Measurements from ENCODE around the gene MCOLN2. TPM values are rescaled to one million over a fixed set of nuclear protein-coding genes. Genes with fewer than 3 reads are reported as not detected.

The MCOLN2 gene
- total RNA-seq, 2 experiments from 2014 or later, result 9.7 TPM

DNA sequence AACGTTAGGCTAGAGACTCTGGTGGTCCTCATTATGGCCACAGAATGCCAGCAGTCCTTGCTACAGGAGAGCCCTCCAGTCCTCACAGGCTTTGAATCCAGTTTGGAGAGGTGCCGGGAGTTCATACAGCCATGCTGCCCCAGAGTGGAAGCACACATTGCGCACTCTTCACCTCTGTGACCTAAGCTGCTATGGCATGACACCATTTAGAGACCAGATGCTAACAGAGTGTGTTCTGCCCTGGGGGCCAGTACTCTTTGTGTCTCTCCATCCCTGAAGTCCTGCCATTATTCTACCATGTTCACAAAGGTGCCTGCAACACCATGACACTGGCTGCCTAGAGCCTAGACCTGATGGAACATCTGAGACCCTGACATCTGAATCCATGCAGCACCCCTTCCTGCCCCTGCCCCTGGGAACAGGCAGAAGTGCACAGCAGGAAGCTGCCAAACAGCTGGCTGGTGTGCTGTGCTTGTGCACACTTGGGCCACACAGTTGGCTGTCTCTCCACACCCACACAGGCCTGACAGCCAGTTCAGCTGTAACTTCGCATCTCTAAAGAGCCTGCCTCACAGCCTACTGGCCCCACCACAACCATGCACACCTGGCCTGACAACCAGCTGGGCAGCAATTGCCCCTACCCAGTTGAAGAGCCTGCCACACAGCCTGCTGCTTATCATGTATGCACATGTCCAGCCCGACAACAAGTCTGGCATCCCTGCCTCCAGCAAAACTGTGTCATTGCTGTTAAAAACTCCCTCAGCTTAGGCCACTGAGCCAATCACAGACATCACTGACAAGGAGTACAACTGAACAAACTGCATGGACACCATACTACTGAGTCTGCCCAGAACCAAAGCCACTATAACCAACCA, 49.1 kb downstream of the MCOLN2 start:
- peaks cover 12% of the 10 kb centered on the region for H3K4me1 ChIP-seq (ENCODE audit: insufficient read depth, low read length)
- H3K27ac ChIP-seq (ENCODE audit: low read depth in 1 of 2, low read length in 2 of 2), result no peak overlapping the region
- POLR2A ChIA-PET, result no interaction called here
- ATAC-seq (ENCODE audit: poor library complexity) (no peak), DNase-seq (no peak)
- CTCF ChIA-PET, result no interaction called here
- no peak for TF ChIP-seq CTCF (IDR thresholded peaks at IDR 0.05)
- H3K27me3 ChIP-seq (ENCODE audit: control insufficient read depth in 1 of 2, insufficient read depth in 2 of 2, low read length in 2 of 2), result no peaks in the 10 kb centered on the region
- Mint-ChIP-seq H3K27ac (peak overlapping the region; percentile 98), H3K4me3 (no peak overlapping the region), H3K27me3 (no peaks in the 10 kb centered on the region), H3K9me3 (peaks cover 2% of the 10 kb centered on the region), H3K4me1 (ENCODE audit: low read depth) (peaks cover 15% of the 10 kb centered on the region), H3K36me3 (ENCODE audit: low read depth) (peaks cover 32% of the 10 kb centered on the region)
- no peak overlapping the region for H3K4me3 ChIP-seq (ENCODE audit: low read length)
- H3K9me3 ChIP-seq (ENCODE audit: control insufficient read depth in 1 of 2, insufficient read depth in 1 of 2, low read length in 2 of 2), result peaks cover 8 to 10% of the 10 kb centered on the region in 2 experiments
- peaks cover 3% of the 10 kb centered on the region for H3K36me3 ChIP-seq (ENCODE audit: insufficient read depth, low read length)
- intact Hi-C loops (cut with DNase I, micrococcal nuclease), result loop anchor here (5.0 kb wide), 2 partner anchors 50 to 1070 kb away; partner anchors contain the start of gene MCOLN2 (in 1 of the 2)

- no peaks in the 10 kb centered on the region for H3K27me3 Mint-ChIP-seq
- ChIA-PET POLR2A (interaction anchor here (2.7 kb wide), 1 partner anchor 312 kb away, joined by 38 read pairs; the partner anchor contains the start of gene C1orf52), CTCF (no interaction called here)
- Histone ChIP-seq H3K4me1 (ENCODE audit: insufficient read depth, low read length) (peaks cover 12% of the 10 kb centered on the region), H3K27ac (ENCODE audit: low read depth in 1 of 2, low read length in 2 of 2) (no peak overlapping the region), H3K9me3 (ENCODE audit: control insufficient read depth in 1 of 2, insufficient read depth in 1 of 2, low read length in 2 of 2) (peaks cover 8 to 10% of the 10 kb centered on the region in 2 experiments), H3K36me3 (ENCODE audit: insufficient read depth, low read length) (peaks cover 3% of the 10 kb centered on the region), H3K27me3 (ENCODE audit: control insufficient read depth in 1 of 2, insufficient read depth in 2 of 2, low read length in 2 of 2) (no peaks in the 10 kb centered on the region), H3K4me3 (ENCODE audit: low read length) (no peak overlapping the region)
- H3K27ac Mint-ChIP-seq, result peak overlapping the region; percentile 98
- ATAC-seq (ENCODE audit: poor library complexity), result no peak
- no peak for TF ChIP-seq CTCF (IDR thresholded peaks at IDR 0.05)
- peaks cover 25% of the 10 kb centered on the region for H3K36me3 Mint-ChIP-seq (ENCODE audit: low read depth)
- H3K9me3 Mint-ChIP-seq, result peaks cover 2% of the 10 kb centered on the region
- H3K4me1 Mint-ChIP-seq (ENCODE audit: low read depth), result peaks cover 15% of the 10 kb centered on the region
- intact Hi-C loops (cut with DNase I, micrococcal nuclease), result loop anchor here (5.0 kb wide), 2 partner anchors 51 to 1071 kb away; partner anchors contain the start of gene MCOLN2 (in 1 of the 2)
- H3K4me3 Mint-ChIP-seq, result no peak overlapping the region
- no peak for DNase-seq
Measured at GRCh38 chr1:84946631-84947030, 50.3 kb downstream of the MCOLN2 start.

DNA sequence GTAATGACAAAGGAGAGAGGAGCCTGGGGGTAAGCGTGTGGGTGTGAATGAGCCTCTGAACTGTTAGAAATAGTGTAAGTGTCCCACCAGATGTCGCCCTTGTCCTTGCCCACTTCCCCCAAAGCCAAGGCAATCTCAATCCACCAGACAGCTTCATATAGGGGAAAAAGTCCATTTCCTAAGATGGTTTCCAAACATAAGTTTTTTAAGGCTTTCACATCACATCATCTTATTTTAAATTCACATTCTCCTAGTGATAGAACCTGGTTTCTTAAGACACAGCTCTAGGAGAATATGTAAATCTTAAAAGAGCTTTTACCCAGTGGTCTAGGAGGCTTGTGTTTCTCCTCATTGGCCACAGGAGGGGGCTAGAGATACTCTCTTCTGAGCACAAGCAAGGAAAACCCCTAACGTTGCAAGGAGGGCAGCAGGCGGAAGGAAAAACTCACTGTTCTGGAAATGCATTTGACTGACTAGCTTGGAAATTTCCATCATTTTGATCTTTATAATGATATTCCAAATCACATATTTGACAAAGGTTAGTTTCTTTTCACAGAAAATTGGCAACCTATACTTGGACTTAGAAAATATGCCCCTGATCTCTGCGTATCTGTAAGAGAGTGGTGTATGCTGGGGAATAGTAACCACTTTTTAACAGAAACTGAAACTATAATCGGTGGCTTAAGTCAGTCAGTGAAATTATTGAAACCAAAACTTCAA, 52.0 kb downstream of the MCOLN2 start:
- intact Hi-C loops (cut with DNase I, micrococcal nuclease), result loop anchor here (1.0 to 5.0 kb wide), 9 partner anchors 52 to 1072 kb away; partner anchors contain the start of genes MCOLN2 (in 2 of the 2) and C1orf52 (in 1 of the 2)
- Mint-ChIP-seq H3K9me3 (peaks cover 2% of the 10 kb centered on the region), H3K36me3 (ENCODE audit: low read depth) (peaks cover 14% of the 10 kb centered on the region), H3K27me3 (no peaks in the 10 kb centered on the region), H3K4me1 (ENCODE audit: low read depth) (peaks cover 15% of the 10 kb centered on the region), H3K4me3 (peak overlapping the region; percentile 89), H3K27ac (peak overlapping the region; percentile 98)
- Histone ChIP-seq H3K9me3 (ENCODE audit: control insufficient read depth in 1 of 2, insufficient read depth in 1 of 2, low read length in 2 of 2) (peaks cover 8 to 10% of the 10 kb centered on the region in 2 experiments), H3K27ac (ENCODE audit: low read depth in 1 of 2, low read length in 2 of 2) (peak overlapping the region; percentile 80 to 89), H3K4me3 (ENCODE audit: low read length) (peak overlapping the region; percentile 55), H3K36me3 (ENCODE audit: insufficient read depth, low read length) (no peaks in the 10 kb centered on the region), H3K4me1 (ENCODE audit: insufficient read depth, low read length) (peaks cover 12% of the 10 kb centered on the region), H3K27me3 (ENCODE audit: control insufficient read depth in 1 of 2, insufficient read depth in 2 of 2, low read length in 2 of 2) (no peaks in the 10 kb centered on the region)
- ATAC-seq (ENCODE audit: poor library complexity), result peak; percentile 95
- POLR2A ChIA-PET, result interaction anchor here (0.6 to 2.7 kb wide), 20 partner anchors 9 to 801 kb away, joined by 3 to 47 read pairs (median 4); partner anchors contain the start of genes BCL10, C1orf52, CTBS and MCOLN2
- peak; percentile 98 for TF ChIP-seq CTCF (IDR thresholded peaks at IDR 0.05)
- DNase-seq, result peak; percentile 41 to 96 (median 60)
- CTCF ChIA-PET, result interaction anchor here (0.6 to 3.5 kb wide), 52 partner anchors 9 to 804 kb away, joined by 3 to 53 read pairs (median 4); partner anchors contain the start of genes BCL10, C1orf52, CTBS and MCOLN3

All from CD4-positive, alpha-beta T cell (primary cell).